HUES48 (cell line): ENCODE results near the gene TANC1.

Source experiments
- H3K27ac ChIP-seq: one replicate; pipeline ENCODE4 v1.7.0; 2013; ENCODE audit warnings: low read depth, low read length, inconsistent platforms
- H3K27me3 ChIP-seq: 2 replicates; pipeline ENCODE4 v1.6.1; 2013; ENCODE audit warnings: mild to moderate bottlenecking, low read length; ENCODE audit not compliant: control insufficient read depth, insufficient read depth
- H3K36me3 ChIP-seq: 2 replicates; pipeline ENCODE4 v1.6.1; 2013; ENCODE audit warnings: low read length; ENCODE audit not compliant: control insufficient read depth, insufficient read depth
- H3K4me1 ChIP-seq: 2 replicates; pipeline ENCODE4 v1.6.1; 2013; ENCODE audit warnings: mild to moderate bottlenecking, low read length; ENCODE audit not compliant: control insufficient read depth, insufficient read depth
- H3K4me3 ChIP-seq: 2 replicates; pipeline ENCODE4 v1.5.1; 2013; ENCODE audit warnings: mild to moderate bottlenecking, low read depth, low read length
- H3K9ac ChIP-seq: 2 replicates; pipeline ENCODE4 v1.6.1; 2013; ENCODE audit warnings: mild to moderate bottlenecking, low read depth, low read length, moderate library complexity
- H3K9me3 ChIP-seq: 2 replicates; pipeline ENCODE4 v1.6.1; 2013; ENCODE audit warnings: low read length; ENCODE audit not compliant: control insufficient read depth, insufficient read depth

Gene TANC1

DNA sequence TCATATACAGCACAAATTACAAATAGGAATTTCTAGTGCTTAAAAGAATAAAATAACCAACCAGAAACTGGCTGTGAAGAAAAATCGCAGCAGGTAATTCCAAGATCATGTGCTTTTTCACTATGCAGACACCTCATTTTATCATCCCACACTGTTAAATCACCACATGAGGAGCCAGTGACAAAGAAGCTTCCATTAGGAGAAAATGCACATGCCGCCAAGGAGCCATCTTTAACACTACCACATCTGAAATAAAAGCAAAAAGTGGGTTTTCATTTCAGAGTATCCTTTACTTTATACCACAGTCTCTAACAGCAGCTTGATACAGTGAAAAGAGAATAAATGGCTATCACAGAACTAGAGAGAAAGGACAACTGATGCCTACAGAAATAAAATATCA, 311.3 kb downstream of the TANC1 start:
- Histone ChIP-seq H3K36me3 (peaks cover 4% of the 10 kb centered on the region; the same call in 1 of the 2 replicates), H3K9me3 (no peaks in the 10 kb centered on the region), H3K27me3 (no peaks in the 10 kb centered on the region), H3K27ac (no peak overlapping the region), H3K4me1 (no peaks in the 10 kb centered on the region), H3K4me3 (no peak overlapping the region), H3K9ac (no peak overlapping the region)

- 0 out of 2 replicates have a peak, but pooled peaks cover 4% of the 10 kb centered on the region for H3K36me3 ChIP-seq
- H3K9ac ChIP-seq: no peak overlapping the region
- no peaks in the 10 kb centered on the region for H3K4me1 ChIP-seq
- H3K27ac ChIP-seq: no peak overlapping the region
- no peaks in the 10 kb centered on the region for H3K9me3 ChIP-seq
- no peaks in the 10 kb centered on the region for H3K27me3 ChIP-seq
- no peak overlapping the region for H3K4me3 ChIP-seq
These were observed 312.6 kb downstream of the TANC1 start for GRCh38 chr2:159281002-159281401.
